ENCODE measurements around the gene MEST. TPM values are rescaled to one million over a fixed set of nuclear protein-coding genes. Genes with fewer than 3 reads are reported as not detected.

Gene MEST
- total RNA-seq, 4 donors from 2014 or later = 12.2 to 311 (median 62.5) TPM

DNA sequence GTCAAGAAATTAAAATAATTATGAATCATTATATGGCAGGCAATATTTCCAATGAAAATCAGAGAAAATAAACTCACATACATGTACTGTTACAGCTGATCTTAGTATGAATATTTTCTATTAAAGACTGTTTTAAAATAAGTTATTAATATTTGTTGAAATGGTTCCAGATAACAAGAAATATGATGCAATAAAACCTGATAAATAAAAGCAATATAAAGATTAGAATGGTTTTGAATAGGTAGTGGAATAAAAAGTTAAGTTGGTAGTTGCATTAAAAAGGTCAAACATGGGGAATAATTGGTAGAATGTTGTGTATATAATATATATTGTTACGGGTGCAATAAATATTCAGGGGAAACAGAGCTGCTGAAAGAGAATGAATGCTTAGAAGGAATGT is 52.5 kb downstream of the MEST start:
- H3K9me3 ChIP-seq = no peaks in the 10 kb centered on the region

DNA sequence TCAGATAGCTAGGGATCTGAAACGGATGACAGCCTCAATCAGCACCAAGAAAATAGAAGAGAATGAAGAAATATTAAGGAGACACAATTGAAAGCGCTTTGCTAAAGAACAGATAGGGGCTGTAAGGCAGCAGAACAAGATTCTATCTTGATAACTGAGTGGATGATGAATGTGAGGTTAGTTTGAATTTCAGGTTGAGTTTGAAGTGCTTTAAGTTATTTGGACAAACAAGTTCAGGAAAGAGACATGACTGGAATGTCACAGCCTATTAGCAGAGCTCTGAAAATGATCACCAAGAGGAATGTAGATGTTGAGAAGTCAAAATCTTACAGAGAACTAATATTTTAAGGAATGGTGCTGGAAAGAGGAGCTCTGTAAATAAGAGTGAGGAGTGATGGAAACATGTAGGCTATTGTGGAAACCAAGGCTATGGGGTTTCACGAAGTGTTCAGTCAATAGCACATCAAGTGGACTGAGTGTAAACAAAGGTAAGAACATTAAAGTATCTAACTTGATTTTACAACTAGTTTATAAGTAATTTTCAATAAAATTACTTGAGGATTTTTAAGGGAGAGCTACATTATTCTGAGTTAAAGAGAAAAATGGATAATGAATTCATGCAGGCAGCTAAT is 61.6 kb downstream of the MEST start:
- H3K9me3 ChIP-seq = no peaks in the 10 kb centered on the region
- H3K36me3 ChIP-seq = peaks cover 0 to 44% (median 0%) of the 10 kb centered on the region in 3 donors
- no peak overlapping the region for H3K4me3 ChIP-seq
- 89 to 92% methylated on average over 3 of the region's 3 CpGs for WGBS, 2 donors
- no peak overlapping the region for H3K27ac ChIP-seq
- no peaks in the 10 kb centered on the region for H3K4me1 ChIP-seq
- DNase-seq (ENCODE audit: low spot score in 2 of 2) = no peak
- TF ChIP-seq EP300 (IDR thresholded peaks at IDR 0.05) (no peak), POLR2A (IDR thresholded peaks at IDR 0.05) (no peak)
- TF ChIP-seq, protein P1, sequence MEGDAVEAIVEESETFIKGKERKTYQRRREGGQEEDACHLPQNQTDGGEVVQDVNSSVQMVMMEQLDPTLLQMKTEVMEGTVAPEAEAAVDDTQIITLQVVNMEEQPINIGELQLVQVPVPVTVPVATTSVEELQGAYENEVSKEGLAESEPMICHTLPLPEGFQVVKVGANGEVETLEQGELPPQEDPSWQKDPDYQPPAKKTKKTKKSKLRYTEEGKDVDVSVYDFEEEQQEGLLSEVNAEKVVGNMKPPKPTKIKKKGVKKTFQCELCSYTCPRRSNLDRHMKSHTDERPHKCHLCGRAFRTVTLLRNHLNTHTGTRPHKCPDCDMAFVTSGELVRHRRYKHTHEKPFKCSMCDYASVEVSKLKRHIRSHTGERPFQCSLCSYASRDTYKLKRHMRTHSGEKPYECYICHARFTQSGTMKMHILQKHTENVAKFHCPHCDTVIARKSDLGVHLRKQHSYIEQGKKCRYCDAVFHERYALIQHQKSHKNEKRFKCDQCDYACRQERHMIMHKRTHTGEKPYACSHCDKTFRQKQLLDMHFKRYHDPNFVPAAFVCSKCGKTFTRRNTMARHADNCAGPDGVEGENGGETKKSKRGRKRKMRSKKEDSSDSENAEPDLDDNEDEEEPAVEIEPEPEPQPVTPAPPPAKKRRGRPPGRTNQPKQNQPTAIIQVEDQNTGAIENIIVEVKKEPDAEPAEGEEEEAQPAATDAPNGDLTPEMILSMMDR (IDR thresholded peaks at IDR 0.05) = no peak
- no peaks in the 10 kb centered on the region for H3K27me3 ChIP-seq

More for the DNA sequence above, 52.5 kb downstream of the MEST start:
- no peaks in the 10 kb centered on the region for H3K4me1 ChIP-seq
- no peaks in the 10 kb centered on the region for H3K27me3 ChIP-seq
- H3K36me3 ChIP-seq = peaks cover 0 to 61% (median 0%) of the 10 kb centered on the region in 3 donors
- 92 to 94% methylated on average over 1 of the region's 1 CpG for WGBS, 2 donors
- TF ChIP-seq EP300 (IDR thresholded peaks at IDR 0.05) (no peak), POLR2A (IDR thresholded peaks at IDR 0.05) (no peak)
- TF ChIP-seq, protein P1 (IDR thresholded peaks at IDR 0.05) = no peak
- no peak overlapping the region for H3K4me3 ChIP-seq
- no peak overlapping the region for H3K27ac ChIP-seq
- no peak for DNase-seq (ENCODE audit: low spot score in 2 of 2)

DNA sequence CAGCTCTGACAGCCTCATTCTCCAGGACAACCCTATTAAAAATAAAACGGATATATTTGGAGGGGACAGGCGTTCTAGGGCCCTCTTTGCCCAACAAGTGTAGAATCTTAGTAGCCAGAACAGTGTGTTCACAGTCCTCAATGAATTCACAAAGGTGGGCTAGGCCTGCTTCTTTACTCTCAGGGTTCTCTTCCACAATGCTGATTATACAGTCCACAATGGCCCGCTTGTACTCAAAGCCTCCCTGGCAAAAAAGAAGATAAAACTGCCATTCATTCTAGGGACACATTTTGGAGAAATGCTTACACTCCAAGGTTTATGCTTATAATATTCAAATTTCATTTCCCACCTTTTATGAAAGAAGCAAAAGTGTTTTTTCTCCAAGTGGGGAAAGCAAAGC is 62.6 kb downstream of the MEST start:
- Histone ChIP-seq H3K9me3 (no peaks in the 10 kb centered on the region), H3K27me3 (no peaks in the 10 kb centered on the region), H3K27ac (no peak overlapping the region), H3K4me3 (no peak overlapping the region), H3K36me3 (peaks cover 0 to 44% (median 0%) of the 10 kb centered on the region in 3 donors), H3K4me1 (no peaks in the 10 kb centered on the region)
- no peak for DNase-seq (ENCODE audit: low spot score in 2 of 2)
- WGBS, 2 donors = 60 to 66% methylated on average over 3 of the region's 3 CpGs
- TF ChIP-seq EP300 (IDR thresholded peaks at IDR 0.05) = no peak
- no peak for TF ChIP-seq POLR2A (IDR thresholded peaks at IDR 0.05)
- TF ChIP-seq, protein P1 (IDR thresholded peaks at IDR 0.05) = no peak

Small RNAs within 50 kb of the gene (small RNA-seq; reads per million reads assigned to genes)
- not detected for gene MIR335
- gene RF02148 = not detected
- gene RF02149 = not detected
- not detected for gene RF02150

Other genes starting within 250 kb of the MEST start
- gene CPA2, start 225.2 kb upstream of the MEST start, total RNA-seq = 1 to 10 TPM in 2 of 4 donors, not detected in 2; 1.5 to 2.2 TPM
- 1 to 10 TPM in 1 of 4 donors, not detected in 3; 5.4 TPM for gene CPA4, start 198.9 kb upstream of the MEST start, total RNA-seq
- not detected for gene CPA5, start 147.3 kb upstream of the MEST start, total RNA-seq
- gene CPA1, start 111.6 kb upstream of the MEST start, total RNA-seq = 10 to 100 TPM in 1 of 4 donors, 1 to 10 TPM in 3; 2.9 to 37.8 (median 6.3) TPM
- gene CEP41, start 51.1 kb upstream of the MEST start, total RNA-seq = 1 to 10 TPM; 4.4 to 9.6 (median 5.3) TPM
- gene COPG2, start 176.7 kb downstream of the MEST start, total RNA-seq = 10 to 100 TPM; 12.7 to 22.7 (median 20.2) TPM
- not detected for gene TSGA13, start 194.5 kb downstream of the MEST start, total RNA-seq
- 1 to 10 TPM in 1 of 4 donors, under 1 TPM in 2, not detected in 1; 0.22 to 1.5 (median 0.42) TPM for gene KLF14, start 242.1 kb downstream of the MEST start, total RNA-seq